Measurements from ENCODE around the gene RAN. TPM values are rescaled to one million over a fixed set of nuclear protein-coding genes. Genes with fewer than 3 reads are reported as not detected.
A peak's percentile ranks its signal among the peaks of the same experiment; 100 is the strongest.

The RAN gene
- total and polyA plus RNA-seq, 9 of the 15 experiments (the other 6 are each of a cell fraction or from before 2014, with no cell fraction given) = 1,687 to 3,820 (median 2,300) TPM

- 0 out of 2 replicates have a peak, but pooled peaks have one; percentile 7 for TF ChIP-seq MAFF (IDR thresholded peaks at IDR 0.05; ENCODE audit: low read length)
- peak; percentile 53 for TF ChIP-seq ASH1L (IDR thresholded peaks at IDR 0.05; ENCODE audit: borderline replicate concordance, low read depth, partially characterized antibody)
- peak in 1 of 2 experiments; percentile 28; a peak in 1 of 4 replicates for TF ChIP-seq SRF (CRISPR knock-in tag; IDR thresholded peaks at IDR 0.05)
- TF ChIP-seq ZNF766 (CRISPR knock-in tag; conservative IDR thresholded peaks at IDR 0.05) = no peak
- TF ChIP-seq NBN (IDR thresholded peaks at IDR 0.05; ENCODE audit: low read depth) = peak; percentile 94
- TF ChIP-seq TAF1 (IDR thresholded peaks at IDR 0.05; ENCODE audit: control insufficient read depth, extremely low read depth, insufficient read depth, low read length, severe bottlenecking) = peak; percentile 3
- TF ChIP-seq ZNF644 (tag; IDR thresholded peaks at IDR 0.05; ENCODE audit: low read depth) = 0 out of 2 replicates have a peak, but pooled peaks have one; percentile 49
- TF ChIP-seq POLR2A (conservative IDR thresholded peaks at IDR 0.05) = peak; percentile 52; the same call in 1 of the 2 replicates
- TF ChIP-seq HINFP (tag; conservative IDR thresholded peaks at IDR 0.05; ENCODE audit: low read depth) = peak; percentile 74
- TF ChIP-seq SUPT5H (IDR thresholded peaks at IDR 0.05) = 0 out of 2 replicates have a peak, but pooled peaks have one; percentile 39
- peak; percentile 61 for TF ChIP-seq E2F8 (IDR thresholded peaks at IDR 0.05; ENCODE audit: low read depth, partially characterized antibody)
- peak; percentile 63; the same call in 1 of the 2 replicates for TF ChIP-seq CXXC5 (CRISPR knock-in tag; IDR thresholded peaks at IDR 0.05)
- TF ChIP-seq HDAC1 (IDR thresholded peaks at IDR 0.05) = peak; percentile 37 to 94; a peak in 2 of 4 replicates
- peak; percentile 80 for TF ChIP-seq BHLHE40 (IDR thresholded peaks at IDR 0.05; ENCODE audit: low read length)
- 0 out of 2 replicates have a peak, but pooled peaks have one; percentile 48 for TF ChIP-seq ETV1 (tag; conservative IDR thresholded peaks at IDR 0.05; ENCODE audit: low read depth)
- TF ChIP-seq EP300 (IDR thresholded peaks at IDR 0.05; ENCODE audit: low read length) = peak; percentile 21; the same call in 1 of the 2 replicates
- TF ChIP-seq FOXK2 (conservative IDR thresholded peaks at IDR 0.05 in 1 of 2, IDR thresholded peaks at IDR 0.05 in 1 of 2; ENCODE audit: low read depth in 2 of 2) = peak; percentile 88 to 91
- TF ChIP-seq ZNF263 (CRISPR knock-in tag; IDR thresholded peaks at IDR 0.05; ENCODE audit: borderline replicate concordance) = peak; percentile 21; the same call in 1 of the 2 replicates
- TF ChIP-seq RB1 (IDR thresholded peaks at IDR 0.05; ENCODE audit: low read depth) = peak; percentile 85
- TF ChIP-seq THAP7 (CRISPR knock-in tag; IDR thresholded peaks at IDR 0.05) = no peak
- TF ChIP-seq MXI1 (IDR thresholded peaks at IDR 0.05; ENCODE audit: low read depth, low read length) = peak; percentile 89
- TF ChIP-seq SP1 (CRISPR knock-in tag; IDR thresholded peaks at IDR 0.05) = 0 out of 2 replicates have a peak, but pooled peaks have one; percentile 42
- no peak for TF ChIP-seq NR2C1 (IDR thresholded peaks at IDR 0.05)
- 0 out of 2 replicates have a peak, but pooled peaks have one; percentile 13 for TF ChIP-seq NR2C1 (tag; IDR thresholded peaks at IDR 0.05)
- TF ChIP-seq ZEB2 (IDR thresholded peaks at IDR 0.05) = no peak
Measured at GRCh38 chr12:130838951-130839769, 32.7 kb upstream of the RAN start, which contains the start of gene STX2 (continued).

All from K562 (cell line).